ENCODE results near the gene SLC1A4. TPM values are rescaled to one million over a fixed set of nuclear protein-coding genes. Genes with fewer than 3 reads are reported as not detected.

Gene SLC1A4
- total and polyA plus RNA-seq, 10 of the 15 experiments (the other 5 are each of a cell fraction or from before 2014, with no cell fraction given), result 10.8 to 43.2 (median 27.7) TPM

DNA sequence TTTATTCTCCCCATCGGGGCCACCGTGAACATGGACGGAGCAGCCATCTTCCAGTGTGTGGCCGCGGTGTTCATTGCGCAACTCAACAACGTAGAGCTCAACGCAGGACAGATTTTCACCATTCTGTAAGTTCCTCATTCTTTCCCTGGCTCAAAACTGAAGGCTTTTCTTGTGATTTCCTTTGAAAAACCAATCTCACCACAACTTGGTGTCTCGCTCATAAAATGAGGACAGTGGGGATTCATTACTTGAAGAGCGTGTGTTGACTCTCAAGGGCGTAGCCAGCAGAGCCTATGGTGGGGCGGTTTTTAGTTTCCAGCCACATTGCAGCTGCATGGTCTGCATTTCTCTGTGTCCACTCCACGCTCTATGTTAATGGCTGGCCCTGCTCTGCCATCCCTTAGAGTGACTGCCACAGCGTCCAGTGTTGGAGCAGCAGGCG lies 29.0 kb downstream of the SLC1A4 start (continued):
- TF ChIP-seq NFYA (IDR thresholded peaks at IDR 0.05; ENCODE audit: borderline replicate concordance, low read depth, low read length) (no peak), GABPA (IDR thresholded peaks at IDR 0.05; ENCODE audit: low read depth) (no peak)
- TF ChIP-seq, protein P1, sequence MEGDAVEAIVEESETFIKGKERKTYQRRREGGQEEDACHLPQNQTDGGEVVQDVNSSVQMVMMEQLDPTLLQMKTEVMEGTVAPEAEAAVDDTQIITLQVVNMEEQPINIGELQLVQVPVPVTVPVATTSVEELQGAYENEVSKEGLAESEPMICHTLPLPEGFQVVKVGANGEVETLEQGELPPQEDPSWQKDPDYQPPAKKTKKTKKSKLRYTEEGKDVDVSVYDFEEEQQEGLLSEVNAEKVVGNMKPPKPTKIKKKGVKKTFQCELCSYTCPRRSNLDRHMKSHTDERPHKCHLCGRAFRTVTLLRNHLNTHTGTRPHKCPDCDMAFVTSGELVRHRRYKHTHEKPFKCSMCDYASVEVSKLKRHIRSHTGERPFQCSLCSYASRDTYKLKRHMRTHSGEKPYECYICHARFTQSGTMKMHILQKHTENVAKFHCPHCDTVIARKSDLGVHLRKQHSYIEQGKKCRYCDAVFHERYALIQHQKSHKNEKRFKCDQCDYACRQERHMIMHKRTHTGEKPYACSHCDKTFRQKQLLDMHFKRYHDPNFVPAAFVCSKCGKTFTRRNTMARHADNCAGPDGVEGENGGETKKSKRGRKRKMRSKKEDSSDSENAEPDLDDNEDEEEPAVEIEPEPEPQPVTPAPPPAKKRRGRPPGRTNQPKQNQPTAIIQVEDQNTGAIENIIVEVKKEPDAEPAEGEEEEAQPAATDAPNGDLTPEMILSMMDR (IDR thresholded peaks at IDR 0.05 in 2 of 3, conservative IDR thresholded peaks at IDR 0.05 in 1 of 3; ENCODE audit: control insufficient read depth in 2 of 3, extremely low read depth in 1 of 3, insufficient read depth in 1 of 3, low read depth in 3 of 3, low read length in 3 of 3), result no peak

- Histone ChIP-seq H3K36me3 (ENCODE audit: control insufficient read depth in 2 of 2, insufficient read depth in 2 of 2, low read length in 1 of 2) (peaks cover 30 to 43% of the 10 kb centered on the region in 2 experiments), H3K9me3 (replicated peaks; ENCODE audit: control insufficient read depth, insufficient read depth, low read length) (no peaks in the 10 kb centered on the region), H3K4me2 (ENCODE audit: control insufficient read depth, insufficient read depth) (no peak overlapping the region), H3K27me3 (replicated peaks in 1 of 2; ENCODE audit: control insufficient read depth in 2 of 2, insufficient read depth in 2 of 2, low read length in 1 of 2) (no peaks in the 10 kb centered on the region), H3K79me2 (ENCODE audit: control insufficient read depth, insufficient read depth, low read length) (no peaks in the 10 kb centered on the region), H3K27ac (ENCODE audit: control insufficient read depth, insufficient read depth) (no peak overlapping the region), H3K4me1 (ENCODE audit: control insufficient read depth, insufficient read depth, low read length) (peaks cover 19% of the 10 kb centered on the region), H4K20me1 (ENCODE audit: control insufficient read depth, insufficient read depth) (no peaks in the 10 kb centered on the region), H2AFZ (ENCODE audit: control insufficient read depth, low read depth, low read length) (no peak overlapping the region), H3K9ac (ENCODE audit: control insufficient read depth, insufficient read depth, low read length) (no peak overlapping the region), H3K4me3 (no peak overlapping the region)
- WGBS (ENCODE audit: insufficient coverage, insufficient replicate concordance, low lambda C conversion rate, missing lambda C conversion rate), result 94% methylated on average over 1 of the region's 1 CpG
- BruUV-seq (replicated peaks), result no TSS peak
- no peak for FAIRE-seq
- RAD21 ChIA-PET (ENCODE audit: unreplicated experiment), result no interaction called here
- POLR2A ChIA-PET, result no interaction called here
- SMC1A ChIA-PET (ENCODE audit: uncharacterized antibody, unreplicated experiment), result interaction anchor here (1.7 to 2.5 kb wide), 2 partner anchors 10 to 12 kb away, joined by 5 to 13 read pairs; no protein-coding TSS in a partner anchor
- DNase-seq (ENCODE audit: low read depth, low spot score), result no peak
- TF ChIP-seq SP1 (IDR thresholded peaks at IDR 0.05; ENCODE audit: low read depth, low read length) (no peak), WRNIP1 (IDR thresholded peaks at IDR 0.05; ENCODE audit: borderline replicate concordance, low read depth, low read length) (no peak), BCL11A (IDR thresholded peaks at IDR 0.05; ENCODE audit: low read depth, low read length) (no peak), DPF2 (IDR thresholded peaks at IDR 0.05) (no peak), ELK1 (IDR thresholded peaks at IDR 0.05; ENCODE audit: low read depth, low read length) (no peak), SMC3 (IDR thresholded peaks at IDR 0.05; ENCODE audit: borderline replicate concordance, low read length) (no peak), RFX5 (IDR thresholded peaks at IDR 0.05; ENCODE audit: low read depth, low read length) (no peak), MYC (IDR thresholded peaks at IDR 0.05; ENCODE audit: insufficient read depth, insufficient read length, insufficient replicate concordance, low read length, severe bottlenecking) (no peak), MTA3 (IDR thresholded peaks at IDR 0.05; ENCODE audit: borderline replicate concordance, low read length) (no peak)
- no peak for ATAC-seq
- intact Hi-C loops (cut with micrococcal nuclease; ENCODE audit: unreplicated experiment) (no loop called here), in situ Hi-C loops (cut with MboI) (no loop called here)
- CTCF ChIA-PET, result interaction anchor here (1.0 to 3.4 kb wide), 4 partner anchors 9 to 103 kb away, joined by 3 to 24 read pairs (median 13); no protein-coding TSS in a partner anchor
Observed at GRCh38 chr2:65019010-65019409, 29.8 kb downstream of the SLC1A4 start.

Measured in GM12878 (cell line).